ENCODE results near the gene ARHGAP33. TPM values are rescaled to one million over a fixed set of nuclear protein-coding genes. Genes with fewer than 3 reads are reported as not detected.

The ARHGAP33 gene
- total RNA-seq, 1 experiment from 2014 or later = 3.7 TPM

DNA sequence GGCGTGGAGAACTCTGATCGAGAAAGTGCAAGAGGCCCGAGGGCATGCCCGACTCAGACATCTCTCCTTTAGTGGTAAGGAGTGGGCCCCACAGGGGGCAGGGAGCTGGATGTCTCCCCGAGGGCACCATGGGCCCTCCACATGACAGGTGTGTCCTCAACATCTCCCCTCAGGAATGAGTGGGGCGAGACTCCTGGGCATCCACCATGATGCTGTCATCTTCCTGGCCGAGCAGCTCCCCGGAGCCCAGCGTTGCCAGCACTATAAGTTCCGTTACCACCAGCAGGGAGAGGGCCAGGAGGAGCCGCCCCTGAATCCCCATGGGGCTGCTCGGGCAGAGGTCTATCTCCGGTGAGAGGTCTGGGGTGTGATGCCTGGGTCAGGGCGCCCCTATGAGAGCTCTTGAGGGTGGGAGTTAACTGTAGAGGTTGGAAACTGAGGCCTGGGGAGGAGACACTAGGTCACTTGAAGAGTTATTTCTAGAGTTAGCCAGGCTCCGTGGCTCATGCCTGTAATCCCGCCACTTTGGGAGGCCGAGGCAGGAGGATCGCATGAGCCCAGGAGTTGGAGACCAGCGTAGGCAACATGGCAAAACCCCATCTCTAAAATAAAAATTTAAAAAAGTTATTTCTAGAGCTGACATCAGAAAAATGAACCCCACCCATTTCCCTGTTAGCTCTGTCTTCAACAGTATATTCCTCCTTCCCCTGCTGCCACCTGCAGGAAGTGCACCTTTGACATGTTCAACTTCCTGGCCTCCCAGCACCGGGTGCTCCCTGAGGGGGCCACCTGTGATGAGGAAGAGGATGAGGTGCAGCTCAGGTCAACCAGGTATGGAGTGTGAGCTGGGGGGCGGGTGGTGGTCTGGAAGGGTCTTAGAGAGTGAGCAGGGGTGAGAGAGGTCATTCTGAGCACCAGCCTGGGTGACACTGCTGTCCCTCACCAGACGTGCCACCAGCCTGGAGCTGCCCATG lies 38.2 kb upstream of the ARHGAP33 start:
- Histone ChIP-seq H3K9me2 (replicated peaks; ENCODE audit: low read length) (no peaks in the 10 kb centered on the region), H2AFZ (ENCODE audit: low read length) (no peak overlapping the region), H3K4me2 (ENCODE audit: low read length) (no peak overlapping the region), H3K36me3 (ENCODE audit: low read depth, low read length) (no peaks in the 10 kb centered on the region; the same call in 1 of the 2 replicates), H4K20me1 (ENCODE audit: low read length) (no peaks in the 10 kb centered on the region), H3K4me3 (ENCODE audit: low read length) (no peak overlapping the region), H3K27me3 (ENCODE audit: low read length) (no peaks in the 10 kb centered on the region), H3K79me2 (ENCODE audit: low read length) (no peaks in the 10 kb centered on the region), H3K9me3 (ENCODE audit: low read length) (no peaks in the 10 kb centered on the region), H3F3A (ENCODE audit: low read length, unreplicated experiment) (no peaks in the 10 kb centered on the region), H3K4me1 (ENCODE audit: insufficient read depth, low read length) (0 out of 2 replicates have a peak, but pooled peaks cover 4% of the 10 kb centered on the region), H3K9ac (ENCODE audit: low read length) (no peak overlapping the region), H3K27ac (ENCODE audit: low read length) (no peak overlapping the region)
- no TSS peak for BruUV-seq (replicated peaks)
- ATAC-seq (no peak), DNase-seq (peak; percentile 18)
- POLR2A ChIA-PET (ENCODE audit: unreplicated experiment) = no interaction called here
- CTCF ChIA-PET = interaction anchor here (0.5 kb wide), 1 partner anchor 43 kb away, joined by 3 read pairs; no protein-coding TSS in a partner anchor
- TF ChIP-seq, protein P1, sequence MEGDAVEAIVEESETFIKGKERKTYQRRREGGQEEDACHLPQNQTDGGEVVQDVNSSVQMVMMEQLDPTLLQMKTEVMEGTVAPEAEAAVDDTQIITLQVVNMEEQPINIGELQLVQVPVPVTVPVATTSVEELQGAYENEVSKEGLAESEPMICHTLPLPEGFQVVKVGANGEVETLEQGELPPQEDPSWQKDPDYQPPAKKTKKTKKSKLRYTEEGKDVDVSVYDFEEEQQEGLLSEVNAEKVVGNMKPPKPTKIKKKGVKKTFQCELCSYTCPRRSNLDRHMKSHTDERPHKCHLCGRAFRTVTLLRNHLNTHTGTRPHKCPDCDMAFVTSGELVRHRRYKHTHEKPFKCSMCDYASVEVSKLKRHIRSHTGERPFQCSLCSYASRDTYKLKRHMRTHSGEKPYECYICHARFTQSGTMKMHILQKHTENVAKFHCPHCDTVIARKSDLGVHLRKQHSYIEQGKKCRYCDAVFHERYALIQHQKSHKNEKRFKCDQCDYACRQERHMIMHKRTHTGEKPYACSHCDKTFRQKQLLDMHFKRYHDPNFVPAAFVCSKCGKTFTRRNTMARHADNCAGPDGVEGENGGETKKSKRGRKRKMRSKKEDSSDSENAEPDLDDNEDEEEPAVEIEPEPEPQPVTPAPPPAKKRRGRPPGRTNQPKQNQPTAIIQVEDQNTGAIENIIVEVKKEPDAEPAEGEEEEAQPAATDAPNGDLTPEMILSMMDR (conservative IDR thresholded peaks at IDR 0.05; ENCODE audit: low read depth, low read length) = 0 out of 2 replicates have a peak, but pooled peaks have one; percentile 25
- TF ChIP-seq EZH2 (IDR thresholded peaks at IDR 0.05; ENCODE audit: low read length, unreplicated experiment) = no peak
- intact Hi-C loops (cut with micrococcal nuclease) = no loop called here

DNA sequence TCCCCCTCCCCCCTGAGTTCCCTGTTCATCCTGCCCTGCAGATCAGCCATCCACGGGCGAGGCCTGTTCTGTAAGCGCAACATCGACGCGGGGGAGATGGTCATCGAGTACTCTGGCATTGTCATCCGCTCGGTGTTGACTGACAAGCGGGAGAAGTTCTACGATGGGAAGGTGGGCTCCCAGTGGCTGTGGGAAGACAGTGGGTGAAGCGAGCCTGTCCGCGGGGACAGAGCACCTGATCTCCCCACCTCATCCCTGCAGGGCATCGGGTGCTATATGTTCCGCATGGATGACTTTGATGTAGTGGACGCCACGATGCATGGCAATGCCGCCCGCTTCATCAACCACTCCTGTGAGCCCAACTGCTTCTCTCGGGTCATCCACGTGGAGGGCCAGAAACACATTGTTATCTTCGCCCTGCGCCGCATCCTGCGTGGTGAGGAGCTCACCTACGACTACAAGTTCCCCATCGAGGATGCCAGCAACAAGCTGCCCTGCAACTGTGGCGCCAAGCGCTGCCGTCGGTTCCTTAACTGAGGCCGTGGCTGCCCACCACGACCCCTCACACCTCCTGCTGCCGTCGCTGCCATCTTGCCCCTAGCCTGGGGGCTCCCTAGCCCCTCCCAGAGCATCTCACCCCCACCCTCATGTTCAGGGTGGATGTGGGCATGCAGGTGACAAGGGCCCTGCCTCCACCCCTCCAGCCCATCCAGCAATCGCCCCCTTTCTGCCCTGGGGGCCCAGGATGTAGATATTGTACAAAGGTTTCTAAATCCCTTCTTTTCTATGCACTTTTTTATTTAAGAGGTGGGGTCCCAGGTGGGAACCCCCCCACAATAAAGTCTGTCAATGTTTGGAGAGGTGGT lies 37.1 kb upstream of the ARHGAP33 start:
- Histone ChIP-seq H2AFZ (ENCODE audit: low read length) (no peak overlapping the region), H3K4me3 (ENCODE audit: low read length) (no peak overlapping the region), H3K9ac (ENCODE audit: low read length) (no peak overlapping the region), H3K4me1 (ENCODE audit: insufficient read depth, low read length) (0 out of 2 replicates have a peak, but pooled peaks cover 4% of the 10 kb centered on the region), H3K27me3 (ENCODE audit: low read length) (no peaks in the 10 kb centered on the region), H4K20me1 (ENCODE audit: low read length) (no peaks in the 10 kb centered on the region), H3K36me3 (ENCODE audit: low read depth, low read length) (no peaks in the 10 kb centered on the region; the same call in 1 of the 2 replicates), H3K4me2 (ENCODE audit: low read length) (no peak overlapping the region), H3K27ac (ENCODE audit: low read length) (no peak overlapping the region), H3K9me3 (ENCODE audit: low read length) (no peaks in the 10 kb centered on the region), H3F3A (ENCODE audit: low read length, unreplicated experiment) (no peaks in the 10 kb centered on the region), H3K9me2 (replicated peaks; ENCODE audit: low read length) (no peaks in the 10 kb centered on the region), H3K79me2 (ENCODE audit: low read length) (no peaks in the 10 kb centered on the region)
- POLR2A ChIA-PET (ENCODE audit: unreplicated experiment) = no interaction called here
- no peak for DNase-seq
- TF ChIP-seq EZH2 (IDR thresholded peaks at IDR 0.05; ENCODE audit: low read length, unreplicated experiment) (no peak), EZH2phosphoT487 (IDR thresholded peaks at IDR 0.05; ENCODE audit: borderline replicate concordance, low read length) (no peak)
- TF ChIP-seq, protein P1 (conservative IDR thresholded peaks at IDR 0.05; ENCODE audit: low read depth, low read length) = no peak
- TSS peak; percentile 43 for BruUV-seq (replicated peaks)
- ATAC-seq = no peak
- CTCF ChIA-PET = no interaction called here
- intact Hi-C loops (cut with micrococcal nuclease) = no loop called here
